K562 (cell line): ENCODE data around the gene POLD4. TPM values are rescaled to one million over a fixed set of nuclear protein-coding genes. Genes with fewer than 3 reads are reported as not detected.

Source experiments
- ATF3 ChIP-seq, 2 experiments: fragments of 450-650 bp in 1 of 2; sonication (generic) in 1 of 2; formaldehyde crosslinking in 1 of 2; IDR thresholded peaks in 1 of 2; conservative IDR thresholded peaks in 1 of 2; 2 replicates each; pipeline versions ENCODE4 v1.6.1 to v1.8.1; 2016 to 2023; ENCODE audit warnings: mild to moderate bottlenecking in 2 of 2, moderate library complexity in 2 of 2, inconsistent platforms in 1 of 2, missing genetic modification reagents in 1 of 2
- BRF1 ChIP-seq: IDR thresholded peaks from 3 replicates; pipeline ENCODE4 v1.6.1; 2011; ENCODE audit warnings: borderline replicate concordance, mild to moderate bottlenecking; ENCODE audit not compliant: insufficient read length; ENCODE audit errors: extremely low read depth
- CEBPG ChIP-seq, 3 experiments: fragments of 200-800 bp in 1 of 3; sonication (Bioruptor generic) in 1 of 3; sonication (generic) in 1 of 3; formaldehyde crosslinking in 1 of 3; IDR thresholded peaks in 2 of 3; conservative IDR thresholded peaks in 1 of 3; 2 replicates each; pipeline versions ENCODE4 v1.6.1 to v1.8.0; 2016 to 2022; ENCODE audit warnings: missing compliant biosample characterization in 2 of 3, missing genetic modification characterization in 2 of 3, mild to moderate bottlenecking in 1 of 3, missing genetic modification reagents in 1 of 3
- FOXJ2 ChIP-seq: fragments of 200-800 bp; sonication (Bioruptor generic); IDR thresholded peaks from 2 replicates; pipeline ENCODE4 v1.6.1; 2016; ENCODE audit warnings: missing genetic modification characterization, missing compliant biosample characterization
- GATA2 ChIP-seq: sonication (generic); formaldehyde crosslinking; IDR thresholded peaks from 2 replicates; pipeline ENCODE4 v1.4.0; 2020; ENCODE audit warnings: mild to moderate bottlenecking, missing genetic modification reagents
- HNRNPH1 ChIP-seq: fragments of 200-400 bp; formaldehyde crosslinking; optimal IDR thresholded peaks from 2 replicates; pipeline ENCODE3; 2017; ENCODE audit warnings: low read depth, mild to moderate bottlenecking, low read length, moderate library complexity
- JUNB ChIP-seq: fragments of 450-650 bp; formaldehyde crosslinking; conservative IDR thresholded peaks from 2 replicates; pipeline ENCODE4 v1.4.0; 2020; ENCODE audit warnings: mild to moderate bottlenecking
- JUND ChIP-seq, 2 experiments: IDR thresholded peaks; 2 replicates in 1 of 2; 3 replicates in 1 of 2; pipeline ENCODE4 v1.6.1; 2011; ENCODE audit warnings: borderline replicate concordance in 2 of 2, low read depth in 2 of 2, low read length in 2 of 2, improper control_type of control experiment in 1 of 2, missing biosample characterization in 1 of 2, missing genetic modification characterization in 1 of 2, missing genetic modification reagents in 1 of 2
- NFYB ChIP-seq: IDR thresholded peaks from 2 replicates; pipeline ENCODE4 v1.6.1; 2011; ENCODE audit warnings: mild to moderate bottlenecking, moderate library complexity; ENCODE audit not compliant: insufficient read length; ENCODE audit errors: extremely low read depth
- OTX1 ChIP-seq: fragments of 450-650 bp; formaldehyde crosslinking; IDR thresholded peaks from 2 replicates; pipeline ENCODE4 v1.4.0; 2022; ENCODE audit warnings: mild to moderate bottlenecking
- SAP30 ChIP-seq: fragments of 200-600 bp; sonication (generic); IDR thresholded peaks from 2 replicates; pipeline ENCODE4 v1.6.1; 2012; ENCODE audit warnings: borderline replicate concordance, low read depth, mild to moderate bottlenecking, moderate library complexity, low read length, control low read depth, inconsistent platforms; ENCODE audit not compliant: insufficient read depth, poor library complexity, severe bottlenecking
- STAG1 ChIP-seq: sonication (generic); formaldehyde crosslinking; IDR thresholded peaks from 2 replicates; pipeline ENCODE4 v1.5.0; 2020; ENCODE audit warnings: missing genetic modification reagents, borderline replicate concordance
- TBL1XR1 ChIP-seq, 2 experiments: IDR thresholded peaks; 2 replicates each; pipeline ENCODE4 v1.6.1; 2012; ENCODE audit warnings: improper control_type of control experiment in 2 of 2, low read length in 2 of 2, mild to moderate bottlenecking in 1 of 2
- TGIF2 ChIP-seq: sonication (generic); formaldehyde crosslinking; IDR thresholded peaks from 2 replicates; pipeline ENCODE4 v1.8.1; 2022; ENCODE audit warnings: mild to moderate bottlenecking, missing genetic modification reagents, moderate library complexity
- ZNF175 ChIP-seq: fragments of 200-800 bp; sonication (Bioruptor generic); IDR thresholded peaks from 2 replicates; pipeline ENCODE4 v1.6.1; 2016; ENCODE audit warnings: low read depth, mild to moderate bottlenecking, missing genetic modification characterization, missing compliant biosample characterization
- ZNF316 ChIP-seq: fragments of 450-650 bp; IDR thresholded peaks from 2 replicates; pipeline ENCODE4 v1.6.1; 2016
- ZNF398 ChIP-seq: fragments of 250-450 bp; sonication (Bioruptor Pico); IDR thresholded peaks from 2 replicates; pipeline ENCODE4 v1.8.0; 2021; ENCODE audit warnings: moderate library complexity, mild to moderate bottlenecking, inconsistent platforms
- ZNF644 ChIP-seq: fragments of 200-800 bp; sonication (Bioruptor generic); IDR thresholded peaks from 2 replicates; pipeline ENCODE4 v1.6.1; 2016; ENCODE audit warnings: low read depth, missing genetic modification characterization, missing compliant biosample characterization
- ZNF79 ChIP-seq: fragments of 250-450 bp; sonication (Bioruptor Pico); IDR thresholded peaks from 2 replicates; pipeline ENCODE4 v1.4.0; 2020; ENCODE audit warnings: low read depth, mild to moderate bottlenecking, moderate library complexity
- ZSCAN29 ChIP-seq: fragments of 450-650 bp; IDR thresholded peaks from 2 replicates; pipeline ENCODE4 v1.6.1; 2017
- polyA plus RNA-seq, 8 experiments: library from polyadenylated mRNA; depleted of rRNA in 4 of 8; stranded (reverse) in 5 of 8; unstranded in 3 of 8; fragments of >200 nt; fragmentation: Nextera tagmentation in 2 of 8; fragmentation: Illumina TruSeq in 1 of 8; extraction: Ambion mirVana in 2 of 8; extraction: Trizol in 1 of 8; gene quantifications; 2 replicates each; pipeline versions ENCODE4 v1.2.1 to v1.2.3, GENCODE V29; 2011 to 2014; ENCODE audit warnings: inconsistent platforms in 1 of 8, missing spikeins in 1 of 8
- total RNA-seq, 7 experiments: library from RNA; depleted of rRNA in 6 of 7; stranded (reverse); fragments of >200 nt in 6 of 7; fragmentation: Illumina TruSeq in 2 of 7; extraction: Trizol in 2 of 7; gene quantifications; 2 replicates each; pipeline versions ENCODE4 v1.2.1 to v1.2.3, GENCODE V29; 2011 to 2021; ENCODE audit warnings: low replicate concordance in 1 of 7
- TF ChIP-seq, protein P1 (sequence below): fragments of 450-650 bp; conservative IDR thresholded peaks from 2 replicates; pipeline ENCODE4 v1.6.1; 2016; ENCODE audit warnings: missing genetic modification characterization, low read depth, mild to moderate bottlenecking, control low read depth, missing compliant biosample characterization

POLD4 gene
- total and polyA plus RNA-seq, 9 of the 15 experiments (the other 6 are each of a cell fraction or from before 2014, with no cell fraction given), result 5.8 to 64.5 (median 18.3) TPM

- TF ChIP-seq ZNF398 (CRISPR knock-in tag) (no peak), BRF1 (no peak), JUND (IDR thresholded peaks at IDR 0.05; ENCODE audit: borderline replicate concordance, low read depth, low read length) (peak; percentile 91), JUND (tag; IDR thresholded peaks at IDR 0.05; ENCODE audit: borderline replicate concordance, low read depth, low read length) (peak; percentile 87; the same call in 1 of the 3 replicates), ZNF316 (peak; percentile 87), STAG1 (CRISPR knock-in tag) (no peak), ZNF644 (tag) (no peak; the same call in 1 of the 2 replicates), ZNF79 (CRISPR knock-in tag) (no peak), CEBPG (CRISPR knock-in tag; IDR thresholded peaks at IDR 0.05) (no peak), CEBPG (tag; conservative IDR thresholded peaks at IDR 0.05 in 1 of 2, IDR thresholded peaks at IDR 0.05 in 1 of 2) (no peak), ZSCAN29 (no peak), TGIF2 (no peak), HNRNPH1 (no peak), ZNF175 (CRISPR knock-in tag) (0 out of 2 replicates have a peak, but pooled peaks have one; percentile 58), JUNB (CRISPR knock-in tag) (no peak; the same call in 1 of the 2 replicates), TBL1XR1 (IDR thresholded peaks at IDR 0.05; ENCODE audit: low read length in 2 of 2) (no peak), SAP30 (no peak), FOXJ2 (no peak), NFYB (no peak), GATA2 (CRISPR knock-in tag) (peak; percentile 65), ATF3 (IDR thresholded peaks at IDR 0.05) (peak; percentile 85), ATF3 (CRISPR knock-in tag; conservative IDR thresholded peaks at IDR 0.05) (no peak), OTX1 (CRISPR knock-in tag) (peak; percentile 58; the same call in 1 of the 2 replicates)
- TF ChIP-seq, protein P1, sequence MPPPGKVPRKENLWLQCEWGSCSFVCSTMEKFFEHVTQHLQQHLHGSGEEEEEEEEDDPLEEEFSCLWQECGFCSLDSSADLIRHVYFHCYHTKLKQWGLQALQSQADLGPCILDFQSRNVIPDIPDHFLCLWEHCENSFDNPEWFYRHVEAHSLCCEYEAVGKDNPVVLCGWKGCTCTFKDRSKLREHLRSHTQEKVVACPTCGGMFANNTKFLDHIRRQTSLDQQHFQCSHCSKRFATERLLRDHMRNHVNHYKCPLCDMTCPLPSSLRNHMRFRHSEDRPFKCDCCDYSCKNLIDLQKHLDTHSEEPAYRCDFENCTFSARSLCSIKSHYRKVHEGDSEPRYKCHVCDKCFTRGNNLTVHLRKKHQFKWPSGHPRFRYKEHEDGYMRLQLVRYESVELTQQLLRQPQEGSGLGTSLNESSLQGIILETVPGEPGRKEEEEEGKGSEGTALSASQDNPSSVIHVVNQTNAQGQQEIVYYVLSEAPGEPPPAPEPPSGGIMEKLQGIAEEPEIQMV (tag), result no peak
Measured at GRCh38 chr11:67379061-67380058, 26.0 kb upstream of the POLD4 start (continued).
